Dermis blood vessel endothelial cell (primary cell): ENCODE results near the gene C12orf60. TPM values are rescaled to one million over a fixed set of nuclear protein-coding genes. Genes with fewer than 3 reads are reported as not detected.

ENCODE experiments used
- total RNA-seq: library from RNA; depleted of rRNA; stranded (reverse); fragments of >200 nt; gene quantifications from 2 replicates; pipeline ENCODE4 v1.2.3, GENCODE V29; 2014

Gene C12orf60
- total RNA-seq, 1 donor from 2014 or later: 1.7 TPM

Other genes with a start within 250 kb of the C12orf60 start
- gene PLBD1, start 235.8 kb upstream of the C12orf60 start, total RNA-seq: 0.34 and 1.4 TPM in 2 replicates
- not detected in 2 replicates for gene GUCY2C, start 107.1 kb upstream of the C12orf60 start, total RNA-seq
- 9.5 and 17.4 TPM in 2 replicates for gene WBP11, start 192 bp upstream of the C12orf60 start, total RNA-seq
- 1.2 and 1.6 TPM in 2 replicates for gene SMCO3, start 10.5 kb downstream of the C12orf60 start, total RNA-seq
- gene ART4, start 39.9 kb downstream of the C12orf60 start, total RNA-seq: 53.1 and 55.7 TPM in 2 replicates
- 63.0 and 68.4 TPM in 2 replicates for gene MGP, start 82.2 kb downstream of the C12orf60 start, total RNA-seq
- gene ERP27, start 134.9 kb downstream of the C12orf60 start, total RNA-seq: 0.14 TPM in 1 of 2 replicates, not detected in the other
- gene ARHGDIB, start 157.9 kb downstream of the C12orf60 start, total RNA-seq: 117 and 168 TPM in 2 replicates
- gene PDE6H, start 169.4 kb downstream of the C12orf60 start, total RNA-seq: not detected in 2 replicates